Left ventricle myocardium inferior (tissue), 1 donor: ENCODE results near the gene JPT2. TPM values are rescaled to one million over a fixed set of nuclear protein-coding genes. Genes with fewer than 3 reads are reported as not detected.

Source experiments
- DNase-seq: peaks from one replicate; pipeline ENCODE4 v3.0.0-alpha.2; 2020
- H3K27ac ChIP-seq: fragments of 200-600 bp; replicated peaks from 2 replicates; pipeline ENCODE4 v1.8.0; 2021
- H3K27me3 ChIP-seq: fragments of 200-600 bp; 2 replicates; pipeline ENCODE4 v1.8.0; 2021; ENCODE audit warnings: low read depth
- H3K36me3 ChIP-seq: fragments of 200-600 bp; 2 replicates; pipeline ENCODE4 v1.8.0; 2021
- H3K4me1 ChIP-seq: fragments of 200-600 bp; 2 replicates; pipeline ENCODE4 v1.8.0; 2021
- H3K4me3 ChIP-seq: fragments of 200-600 bp; 2 replicates; pipeline ENCODE4 v1.8.0; 2021; ENCODE audit warnings: mild to moderate bottlenecking, moderate library complexity
- H3K9me3 ChIP-seq: fragments of 200-600 bp; replicated peaks from 2 replicates; pipeline ENCODE4 v1.8.0; 2021
- intact Hi-C: fragments of 100-400 bp; cut with micrococcal nuclease; formaldehyde crosslinking; loops from one replicate; pipeline ENCODE4 v1.11.0; 2022
- total RNA-seq: library from RNA; stranded (reverse); fragmentation: NEBNext Ultra II Directional; extraction: Animal tissue kit (Norgen Biotek cat#: 25700); gene quantifications from one replicate; pipeline ENCODE4 v1.2.1, GENCODE V29; 2021
- TF ChIP-seq, protein P1 (sequence below): fragments of 200-600 bp; IDR thresholded peaks from 2 replicates; pipeline ENCODE4 v1.8.0; 2021; ENCODE audit warnings: antibody characterized with exemption, mild to moderate bottlenecking, borderline replicate concordance
- donor health status: DM: no; HTN: yes; CAD: no; lungs with severe emphysema.

The JPT2 gene
- total RNA-seq, 1 donor from 2014 or later, result 30.6 TPM

DNA sequence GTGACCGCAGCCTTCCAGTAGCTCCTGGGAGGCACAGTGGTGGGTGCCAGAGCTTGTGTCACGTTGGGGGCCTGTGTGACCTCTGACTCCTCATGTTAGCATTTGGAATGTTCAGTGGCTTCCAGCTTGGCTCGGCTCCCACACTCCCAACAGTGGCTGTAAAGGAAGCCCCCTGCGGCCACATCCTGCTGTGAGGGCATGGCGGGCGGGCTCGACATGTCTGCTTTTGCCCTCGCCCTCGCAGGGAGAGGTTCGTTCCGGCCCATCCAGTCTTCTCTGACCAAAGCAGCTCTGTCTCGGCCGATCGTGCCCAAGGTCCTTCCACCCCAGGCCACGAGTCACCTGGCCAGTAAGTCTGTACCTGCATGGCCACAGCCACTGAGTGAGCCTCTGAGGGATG, 12.2 kb upstream of the JPT2 start:
- Histone ChIP-seq H3K27me3 (no peaks in the 10 kb centered on the region), H3K27ac (no peak overlapping the region), H3K4me3 (no peak overlapping the region), H3K36me3 (peaks cover 96% of the 10 kb centered on the region), H3K9me3 (no peaks in the 10 kb centered on the region), H3K4me1 (no peaks in the 10 kb centered on the region)
- TF ChIP-seq, protein P1, sequence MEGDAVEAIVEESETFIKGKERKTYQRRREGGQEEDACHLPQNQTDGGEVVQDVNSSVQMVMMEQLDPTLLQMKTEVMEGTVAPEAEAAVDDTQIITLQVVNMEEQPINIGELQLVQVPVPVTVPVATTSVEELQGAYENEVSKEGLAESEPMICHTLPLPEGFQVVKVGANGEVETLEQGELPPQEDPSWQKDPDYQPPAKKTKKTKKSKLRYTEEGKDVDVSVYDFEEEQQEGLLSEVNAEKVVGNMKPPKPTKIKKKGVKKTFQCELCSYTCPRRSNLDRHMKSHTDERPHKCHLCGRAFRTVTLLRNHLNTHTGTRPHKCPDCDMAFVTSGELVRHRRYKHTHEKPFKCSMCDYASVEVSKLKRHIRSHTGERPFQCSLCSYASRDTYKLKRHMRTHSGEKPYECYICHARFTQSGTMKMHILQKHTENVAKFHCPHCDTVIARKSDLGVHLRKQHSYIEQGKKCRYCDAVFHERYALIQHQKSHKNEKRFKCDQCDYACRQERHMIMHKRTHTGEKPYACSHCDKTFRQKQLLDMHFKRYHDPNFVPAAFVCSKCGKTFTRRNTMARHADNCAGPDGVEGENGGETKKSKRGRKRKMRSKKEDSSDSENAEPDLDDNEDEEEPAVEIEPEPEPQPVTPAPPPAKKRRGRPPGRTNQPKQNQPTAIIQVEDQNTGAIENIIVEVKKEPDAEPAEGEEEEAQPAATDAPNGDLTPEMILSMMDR, result no peak
- intact Hi-C loops, result no loop called here
- no peak for DNase-seq

DNA sequence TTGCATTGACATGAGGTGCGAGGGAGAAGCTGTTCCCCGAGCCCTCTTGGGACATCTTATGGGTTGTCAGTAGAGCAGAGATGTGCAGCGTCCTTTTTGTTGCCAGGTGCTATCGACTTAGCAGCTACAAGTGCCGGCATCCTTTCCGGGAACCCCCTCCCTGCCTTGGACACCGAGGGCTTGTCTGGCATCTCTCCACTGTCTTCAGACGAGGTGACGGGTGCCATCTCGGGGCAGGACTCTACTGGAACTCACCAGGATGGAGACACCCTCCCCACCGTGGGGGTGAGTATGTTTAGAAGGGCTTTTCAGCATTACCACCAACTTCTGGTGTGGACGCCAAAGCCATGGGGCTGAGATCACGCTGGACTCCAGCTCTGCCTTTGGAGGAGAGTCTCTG, 11.8 kb upstream of the JPT2 start:
- intact Hi-C loops, result no loop called here
- Histone ChIP-seq H3K27ac (no peak overlapping the region), H3K9me3 (no peaks in the 10 kb centered on the region), H3K4me1 (no peaks in the 10 kb centered on the region), H3K36me3 (peaks cover 98% of the 10 kb centered on the region), H3K27me3 (no peaks in the 10 kb centered on the region), H3K4me3 (no peak overlapping the region)
- TF ChIP-seq, protein P1, result no peak
- no peak for DNase-seq

- intact Hi-C loops, result no loop called here
- H3K4me1 ChIP-seq, result no peaks in the 10 kb centered on the region
- no peak overlapping the region for H3K27ac ChIP-seq
- no peaks in the 10 kb centered on the region for H3K27me3 ChIP-seq
- H3K4me3 ChIP-seq, result no peak overlapping the region
- peaks cover 99% of the 10 kb centered on the region for H3K36me3 ChIP-seq
- DNase-seq, result no peak
- no peaks in the 10 kb centered on the region for H3K9me3 ChIP-seq
- TF ChIP-seq, protein P1, result no peak
These were observed 10.8 kb upstream of the JPT2 start for GRCh38 chr16:1667271-1667670.

GRCh38 chr16:1667916-1668315, 10.2 kb upstream of the JPT2 start:
- intact Hi-C loops, result no loop called here
- Histone ChIP-seq H3K4me1 (no peaks in the 10 kb centered on the region), H3K27me3 (no peaks in the 10 kb centered on the region), H3K27ac (no peak overlapping the region), H3K9me3 (no peaks in the 10 kb centered on the region), H3K36me3 (peaks cover 99% of the 10 kb centered on the region), H3K4me3 (no peak overlapping the region)
- TF ChIP-seq, protein P1, result no peak
- DNase-seq, result no peak

DNA sequence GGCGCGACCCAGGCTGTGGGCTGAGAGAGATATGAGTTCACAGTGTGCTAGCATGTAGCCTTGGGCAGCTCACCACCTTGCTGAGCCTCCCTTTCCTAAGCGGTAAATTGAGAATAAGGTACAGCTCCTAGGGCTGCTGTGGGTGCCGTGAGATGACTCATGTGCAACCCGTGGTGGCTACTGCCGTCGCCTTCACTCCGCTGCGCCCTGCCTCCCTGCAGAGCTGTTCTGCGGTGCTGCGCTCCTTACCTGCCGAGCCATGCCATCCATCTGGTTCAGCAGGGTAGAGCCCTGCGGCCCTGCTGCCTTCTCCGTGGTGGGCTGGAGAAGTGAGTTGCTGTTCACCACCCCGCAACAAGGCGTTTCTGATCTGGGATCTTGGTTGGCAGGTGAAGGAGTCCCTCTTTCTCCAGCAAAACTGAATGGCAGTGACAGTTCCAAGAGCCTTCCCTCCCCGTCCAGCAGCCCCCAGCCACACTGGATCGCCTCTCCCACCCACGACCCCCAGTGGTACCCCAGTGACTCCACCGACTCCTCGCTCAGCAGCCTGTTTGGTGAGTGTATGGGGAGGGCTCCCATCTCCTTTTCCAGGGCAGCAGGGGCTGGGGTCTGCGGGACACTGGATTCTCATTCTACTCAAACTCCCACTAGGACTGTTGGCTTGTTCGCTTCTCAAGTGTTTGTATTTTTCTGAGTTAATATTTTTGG, 9.3 kb upstream of the JPT2 start:
- H3K9me3 ChIP-seq, result no peaks in the 10 kb centered on the region
- no peak for DNase-seq
- H3K4me1 ChIP-seq, result no peaks in the 10 kb centered on the region
- TF ChIP-seq, protein P1, result no peak
- H3K4me3 ChIP-seq, result no peak overlapping the region
- H3K27ac ChIP-seq, result no peak overlapping the region
- H3K27me3 ChIP-seq, result no peaks in the 10 kb centered on the region
- intact Hi-C loops, result no loop called here
- peaks cover 95% of the 10 kb centered on the region for H3K36me3 ChIP-seq
